Endothelial cell of umbilical vein (primary cell): ENCODE results near the gene UBE2E3.

Experiments used
- EZH2 ChIP-seq: IDR thresholded peaks from 2 replicates; pipeline ENCODE4 v1.6.1; 2012; ENCODE audit warnings: borderline replicate concordance, low read depth, mild to moderate bottlenecking, moderate library complexity, low read length, inconsistent platforms; ENCODE audit not compliant: severe bottlenecking
- TF ChIP-seq, protein P1 (sequence below): IDR thresholded peaks from 2 replicates; pipeline ENCODE4 v1.6.1; 2011; ENCODE audit not compliant: insufficient read depth, insufficient read length

DNA sequence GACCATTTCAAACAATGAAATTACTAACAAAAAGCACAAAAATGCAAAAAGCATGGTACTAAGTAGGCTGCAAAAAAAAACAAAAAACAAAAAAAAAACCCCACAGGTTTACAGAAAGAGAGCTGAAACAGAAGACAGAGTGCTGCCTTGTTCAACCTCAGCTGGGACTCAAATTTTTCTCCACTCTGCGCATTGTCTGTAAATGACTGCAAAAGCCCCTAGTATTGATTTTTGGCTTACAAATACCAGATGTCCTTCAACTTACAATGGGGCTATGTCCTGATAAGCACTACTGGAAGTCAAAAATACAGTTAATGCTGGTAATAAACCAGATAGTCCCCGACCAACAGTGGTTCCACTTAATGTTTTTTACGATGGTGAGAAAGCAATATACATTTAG lies 42.2 kb downstream of the UBE2E3 start:
- no peak for TF ChIP-seq EZH2
- TF ChIP-seq, protein P1, sequence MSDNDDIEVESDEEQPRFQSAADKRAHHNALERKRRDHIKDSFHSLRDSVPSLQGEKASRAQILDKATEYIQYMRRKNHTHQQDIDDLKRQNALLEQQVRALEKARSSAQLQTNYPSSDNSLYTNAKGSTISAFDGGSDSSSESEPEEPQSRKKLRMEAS: no peak
